HG03521 (cell line): ENCODE data around the gene ACTN2.

Source experiments
- ATAC-seq: cut with Tn5 transposase; IDR thresholded peaks from one replicate; pipeline ENCODE4 v1.9.1; 2021; ENCODE audit warnings: mild to moderate bottlenecking, moderate library complexity; ENCODE audit not compliant: unreplicated experiment

ACTN2 gene

GRCh38 chr1:236812334-236813030 is 126.2 kb downstream of the ACTN2 start:
- no peak for ATAC-seq
